ENCODE results near the gene HNRNPM.

The HNRNPM gene

GRCh38 chr19:8456064-8456463 is 11.3 kb downstream of the HNRNPM start:
- H3K27ac ChIP-seq = no peak overlapping the region
- TF ChIP-seq ZFX (IDR thresholded peaks at IDR 0.05) (no peak), CTCF (conservative IDR thresholded peaks at IDR 0.05) (no peak)

GRCh38 chr19:8457209-8457608 is 12.4 kb downstream of the HNRNPM start:
- H3K27ac ChIP-seq = no peak overlapping the region
- TF ChIP-seq CTCF (conservative IDR thresholded peaks at IDR 0.05) (no peak), ZFX (IDR thresholded peaks at IDR 0.05) (no peak)

GRCh38 chr19:8457827-8458226 is 13.1 kb downstream of the HNRNPM start:
- no peak for TF ChIP-seq CTCF (conservative IDR thresholded peaks at IDR 0.05)
- TF ChIP-seq ZFX (IDR thresholded peaks at IDR 0.05) = no peak
- no peak overlapping the region for H3K27ac ChIP-seq

GRCh38 chr19:8458380-8458779 is 13.6 kb downstream of the HNRNPM start:
- no peak for TF ChIP-seq ZFX (IDR thresholded peaks at IDR 0.05)
- H3K27ac ChIP-seq = no peak overlapping the region

- TF ChIP-seq CTCF (conservative IDR thresholded peaks at IDR 0.05) (no peak), ZFX (IDR thresholded peaks at IDR 0.05) (no peak)
- peak overlapping the region; percentile 7; the same call in 1 of the 2 replicates for H3K27ac ChIP-seq
These were observed 14.3 kb downstream of the HNRNPM start for GRCh38 chr19:8459095-8459494.

GRCh38 chr19:8459520-8460270 is 14.9 kb downstream of the HNRNPM start:
- peak overlapping the region; percentile 7; the same call in 1 of the 2 replicates for H3K27ac ChIP-seq
- TF ChIP-seq ZFX (IDR thresholded peaks at IDR 0.05) (no peak), CTCF (conservative IDR thresholded peaks at IDR 0.05) (no peak)

GRCh38 chr19:8460516-8461298 is 15.9 kb downstream of the HNRNPM start:
- no peak for TF ChIP-seq CTCF (conservative IDR thresholded peaks at IDR 0.05)
- TF ChIP-seq ZFX (IDR thresholded peaks at IDR 0.05) = no peak
- no peak overlapping the region for H3K27ac ChIP-seq

All from C4-2B (cell line).